Dermis lymphatic vessel endothelial cell (primary cell): ENCODE data around the gene LRPPRC. TPM values are rescaled to one million over a fixed set of nuclear protein-coding genes. Genes with fewer than 3 reads are reported as not detected.

Source experiments
- total RNA-seq: library from RNA; depleted of rRNA; stranded (reverse); fragments of >200 nt; gene quantifications from 2 replicates; pipeline ENCODE4 v1.2.1, GENCODE V29; 2014

The LRPPRC gene
- total RNA-seq: 45.4 and 67.9 TPM in 2 replicates

DNA sequence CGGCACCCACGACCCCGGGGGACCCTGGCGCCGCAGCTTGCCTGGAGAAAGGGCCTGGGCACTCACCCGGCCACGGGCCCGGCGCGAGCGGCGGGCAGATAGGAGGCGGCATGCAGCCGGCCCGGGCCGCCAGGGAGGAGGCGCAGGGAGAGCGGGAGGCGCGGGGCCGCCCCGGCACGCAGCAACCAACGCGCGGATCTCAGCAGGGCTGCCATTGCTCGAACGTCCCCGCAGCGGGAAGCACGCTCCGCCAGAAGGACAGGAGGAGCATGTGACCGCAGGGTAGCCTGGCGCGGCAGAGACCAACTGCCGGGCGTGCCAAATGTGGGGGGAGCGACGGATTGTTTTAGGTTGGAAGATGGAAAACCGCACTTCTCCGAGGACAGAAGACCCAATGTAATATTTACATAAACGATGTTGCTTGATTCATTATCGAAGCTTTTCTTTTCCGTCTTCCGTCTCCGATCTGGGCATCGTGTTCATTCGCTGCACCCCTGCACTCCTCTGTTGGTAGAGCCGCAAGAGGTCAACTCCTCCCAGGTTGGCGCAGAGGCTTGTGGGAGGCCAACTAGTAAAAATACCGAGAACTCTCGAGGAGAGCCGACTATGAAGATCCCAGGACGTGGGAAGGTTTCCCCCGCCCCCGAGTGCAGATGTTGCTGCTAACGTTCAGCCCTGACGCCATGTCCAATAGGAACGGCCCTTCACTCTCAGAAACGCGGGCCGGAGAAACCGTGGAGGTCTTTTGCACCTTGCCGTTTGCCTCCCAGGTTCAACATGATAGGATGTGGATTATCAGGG is at the start of gene LRPPRC:
LRPPRC (minus strand) TSS at position 257 of the 801 bp plus-strand sequence; CDS start at position 215, 42 bp downstream.

DNA sequence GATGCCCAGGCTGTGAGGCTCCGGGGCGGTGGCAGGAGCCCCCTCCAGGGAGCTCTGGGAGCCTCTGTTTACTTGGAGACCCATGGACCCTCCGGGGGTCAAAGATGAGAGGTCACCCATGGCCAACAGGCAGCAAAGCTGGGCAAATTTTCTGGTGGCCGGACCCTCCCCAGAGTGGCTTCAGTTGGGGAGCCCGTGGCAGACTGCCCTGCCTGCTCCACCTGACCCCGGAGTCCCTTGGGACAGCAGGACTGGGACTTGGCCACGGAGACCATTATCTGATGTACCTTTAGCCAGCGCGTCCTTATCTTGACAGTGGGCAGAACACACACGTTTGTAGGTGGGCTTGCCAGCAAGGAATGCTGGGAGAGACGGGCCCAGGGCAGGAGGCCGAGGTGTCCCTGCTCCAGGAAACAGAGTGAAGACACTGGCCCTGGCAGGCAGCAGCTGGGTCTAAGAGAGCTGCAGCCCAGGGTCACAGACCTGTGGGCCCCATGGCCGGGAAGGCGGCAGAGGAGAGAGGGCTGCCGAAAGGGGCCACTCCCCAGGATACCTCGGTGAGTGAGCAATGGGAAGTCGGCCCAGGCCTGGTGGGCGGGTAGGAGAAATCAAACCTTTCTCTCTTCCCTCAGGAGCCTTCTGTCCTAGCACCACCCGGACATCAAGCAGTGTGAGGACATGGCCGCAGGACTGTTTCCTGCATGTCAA is 157.1 kb downstream of the LRPPRC start, which contains the start of the genes ABCG5 and ABCG8:
ABCG5 (minus strand) TSS at position 280 of the 708 bp plus-strand sequence; CDS start at position 120, 160 bp downstream.
ABCG8 (plus strand) TSS at position 412 of the 708 bp plus-strand sequence; CDS start at position 495, 83 bp downstream.

Other genes starting within 250 kb of the LRPPRC start
- 9.0 and 14.4 TPM in 2 replicates for gene DYNC2LI1, start 221.9 kb downstream of the LRPPRC start, total RNA-seq
- not detected in 2 replicates for gene ABCG5, start 157.2 kb downstream of the LRPPRC start, total RNA-seq
- gene ABCG8, start 157.0 kb downstream of the LRPPRC start, total RNA-seq: not detected in 2 replicates
- gene PPM1B, start 172.9 kb upstream of the LRPPRC start, total RNA-seq: 25.4 and 28.2 TPM in 2 replicates